HG02763 (cell line): Measurements from ENCODE around the gene WDFY4.

Experiments used
- ATAC-seq: cut with Tn5 transposase; IDR thresholded peaks from one replicate; pipeline ENCODE4 v1.9.1; 2021; ENCODE audit warnings: mild to moderate bottlenecking, moderate library complexity; ENCODE audit not compliant: unreplicated experiment

WDFY4 gene

DNA sequence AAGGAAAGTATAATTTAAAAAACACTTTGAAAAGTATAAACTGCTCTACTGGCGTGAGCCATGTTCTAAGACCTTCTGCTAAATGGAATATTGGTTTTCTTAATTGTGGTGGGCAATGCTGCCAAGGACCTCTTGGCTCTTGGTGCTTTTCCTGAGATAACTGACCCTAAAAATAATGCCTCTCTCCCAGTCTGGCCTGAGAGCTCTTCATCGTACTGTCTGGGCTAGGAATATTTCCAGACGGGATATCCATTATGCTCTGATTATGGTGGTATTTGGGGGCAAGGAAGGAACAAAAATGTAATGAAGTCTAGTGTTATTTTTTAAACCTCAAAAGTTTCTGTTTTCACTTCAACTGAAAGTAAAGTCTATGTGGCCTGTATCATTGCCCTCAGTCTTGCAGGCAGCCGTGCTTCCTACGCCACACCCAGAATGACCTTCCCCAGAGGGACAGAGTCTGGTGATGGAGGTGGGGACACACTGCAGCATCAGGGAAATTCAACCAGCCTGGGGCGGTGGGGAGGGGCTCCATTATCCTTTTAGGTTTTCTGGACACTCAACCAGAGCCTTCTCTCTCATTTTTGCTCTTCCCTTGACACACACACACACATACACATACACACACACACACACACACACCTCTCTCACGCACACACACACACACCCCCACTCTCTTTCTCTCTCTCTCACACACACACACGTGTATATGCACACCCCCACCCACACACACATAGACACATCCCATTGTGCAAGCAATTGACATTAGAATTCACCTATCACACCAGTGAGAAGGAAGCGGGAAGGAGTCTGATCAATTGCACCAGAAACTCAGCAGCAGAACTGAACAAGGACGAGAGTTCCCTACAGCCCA lies 155.4 kb downstream of the WDFY4 start:
- no peak for ATAC-seq

GRCh38 chr10:48842231-48842630 lies 157.6 kb downstream of the WDFY4 start:
- ATAC-seq = no peak

DNA sequence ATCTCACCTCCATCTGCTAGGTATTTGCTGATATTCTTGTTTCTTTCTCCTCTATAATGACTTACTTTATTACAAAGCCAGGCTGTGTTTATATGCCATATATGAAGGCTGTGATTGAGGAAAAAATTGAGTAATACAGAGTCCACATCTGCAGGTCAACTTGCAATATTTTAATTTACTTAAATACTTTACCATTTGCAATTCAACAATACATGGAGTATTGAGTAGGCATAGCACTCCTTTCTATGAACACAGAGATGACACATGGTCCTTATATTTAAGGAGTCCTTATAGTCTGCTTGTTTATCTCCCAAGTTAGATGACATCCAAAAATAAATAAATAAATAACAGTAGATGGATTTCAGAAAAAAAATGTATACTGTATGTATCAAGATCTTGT lies 158.5 kb downstream of the WDFY4 start:
- ATAC-seq = no peak

DNA sequence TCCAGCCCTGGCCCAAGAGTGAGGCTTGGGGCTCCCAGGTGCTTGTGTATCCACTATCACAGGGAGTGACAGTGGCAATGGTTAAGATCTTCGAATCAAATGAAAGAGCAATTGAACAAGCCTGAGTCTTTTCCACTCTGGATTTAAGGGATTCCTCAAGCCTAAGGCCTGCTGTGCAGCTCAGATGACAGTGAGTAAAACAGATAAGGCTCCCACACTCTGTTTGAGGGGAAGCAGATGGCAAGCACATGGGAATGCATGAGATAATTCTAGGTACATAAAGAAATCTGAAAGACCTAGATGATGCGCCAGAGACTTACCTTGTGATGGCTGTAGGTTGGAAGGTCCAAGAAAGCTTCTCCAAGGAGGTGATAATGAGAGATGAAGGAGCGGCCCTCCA lies 159.9 kb downstream of the WDFY4 start:
- ATAC-seq = no peak

DNA sequence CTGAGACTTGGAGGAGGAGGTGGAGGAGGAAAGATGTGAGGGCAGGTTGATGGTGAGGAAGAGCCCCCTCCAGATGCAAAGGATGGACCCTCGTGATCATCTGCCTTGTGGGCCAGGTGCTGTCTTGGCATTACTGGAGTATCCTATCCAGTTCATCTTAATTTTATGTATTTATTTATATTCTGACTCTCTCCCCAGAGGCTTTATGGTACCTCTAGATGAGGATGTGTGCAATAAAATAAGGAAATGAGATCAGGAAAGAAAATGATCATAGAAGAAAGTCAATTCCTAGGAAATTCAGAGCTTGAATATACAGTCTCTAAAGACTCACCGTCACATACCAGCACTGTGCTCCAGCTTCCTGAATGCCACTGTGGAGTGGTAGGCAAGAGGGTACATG lies 160.8 kb downstream of the WDFY4 start:
- no peak for ATAC-seq

DNA sequence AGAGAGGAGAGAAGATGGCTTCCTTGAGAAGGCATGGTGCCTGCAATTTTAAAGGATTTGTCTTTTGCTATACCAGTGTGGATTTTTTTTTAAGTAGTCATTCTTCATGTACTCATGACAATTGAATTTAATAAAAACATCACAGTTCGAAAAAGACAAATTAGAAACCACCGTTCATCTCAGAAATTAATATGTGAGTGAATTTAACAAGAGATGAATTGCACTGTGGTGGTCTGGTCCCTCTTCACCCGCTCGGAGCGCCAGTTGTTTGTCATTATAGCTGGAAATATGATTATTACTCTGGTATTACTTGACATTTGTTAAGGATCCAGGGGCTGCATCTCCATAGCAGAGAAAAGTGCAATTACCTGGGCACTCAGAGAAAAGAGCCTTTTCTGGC lies 163.0 kb downstream of the WDFY4 start:
- no peak for ATAC-seq

DNA sequence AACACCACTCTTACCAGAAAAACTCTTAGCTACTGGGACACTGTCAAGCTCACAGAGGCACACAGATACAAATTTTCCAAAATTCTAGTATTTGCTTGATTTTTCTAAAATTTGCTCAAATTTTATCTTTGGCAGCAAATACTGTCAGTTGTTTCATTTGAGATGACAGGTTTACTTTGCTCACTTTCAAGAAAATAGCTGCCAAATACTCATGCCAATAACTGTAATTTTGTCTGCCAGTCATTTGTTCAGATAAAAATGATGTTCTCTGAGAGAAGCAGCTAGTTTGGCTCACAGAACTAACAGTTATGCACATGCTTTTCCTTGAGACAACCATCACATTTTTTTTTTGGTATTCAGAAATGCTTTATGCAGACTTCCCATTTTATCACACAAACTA lies 172.2 kb downstream of the WDFY4 start:
- no peak for ATAC-seq

DNA sequence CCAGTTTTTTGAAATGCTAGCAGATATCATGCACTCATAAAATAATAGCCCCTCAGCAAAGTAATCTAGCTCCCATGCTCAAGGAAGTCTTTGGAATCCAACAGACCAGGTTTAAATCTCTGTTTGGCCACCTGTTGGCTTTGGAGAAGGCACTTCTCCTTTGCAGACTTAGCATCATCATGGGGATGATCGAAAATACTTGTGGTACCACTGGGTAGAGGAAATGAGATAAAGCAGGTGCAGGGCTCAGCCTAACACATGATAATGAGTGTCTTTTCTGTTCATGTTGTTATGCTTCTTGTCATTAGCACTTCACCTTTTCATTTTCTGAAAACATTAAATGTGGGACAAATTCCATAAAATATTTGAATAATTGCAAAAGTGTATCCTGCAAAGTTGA lies 187.6 kb downstream of the WDFY4 start:
- ATAC-seq = no peak

- no peak for ATAC-seq
These were observed 193.4 kb downstream of the WDFY4 start for GRCh38 chr10:48878091-48878490.

GRCh38 chr10:48879451-48879850 lies 194.8 kb downstream of the WDFY4 start:
- ATAC-seq = no peak

- ATAC-seq = no peak
These were observed 195.5 kb downstream of the WDFY4 start for GRCh38 chr10:48880016-48880705.

- no peak for ATAC-seq
These were observed 197.3 kb downstream of the WDFY4 start for GRCh38 chr10:48881937-48882336.

DNA sequence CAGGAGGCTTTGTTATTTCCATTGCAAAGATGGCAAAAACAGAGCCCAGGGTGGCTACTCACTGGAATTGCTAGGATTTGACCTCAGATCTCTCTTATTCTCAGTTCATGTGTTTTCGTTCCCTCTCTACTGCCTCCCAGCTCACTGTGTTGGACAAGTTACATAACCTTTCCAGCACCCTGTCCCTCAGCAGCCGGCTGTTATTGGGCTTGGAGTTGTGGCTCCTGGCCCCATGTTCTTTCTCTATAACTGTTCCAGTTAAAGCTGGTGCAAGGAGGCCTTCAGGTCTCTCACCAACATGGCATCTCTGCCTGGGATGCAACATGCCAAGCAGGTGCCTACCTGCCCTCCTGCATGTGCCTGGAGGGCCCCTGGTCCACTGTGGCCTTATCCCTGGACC lies 198.2 kb downstream of the WDFY4 start:
- ATAC-seq = no peak

GRCh38 chr10:48883701-48884100 lies 199.0 kb downstream of the WDFY4 start:
- no peak for ATAC-seq

GRCh38 chr10:48884179-48885045 lies 199.7 kb downstream of the WDFY4 start:
- ATAC-seq = no peak

DNA sequence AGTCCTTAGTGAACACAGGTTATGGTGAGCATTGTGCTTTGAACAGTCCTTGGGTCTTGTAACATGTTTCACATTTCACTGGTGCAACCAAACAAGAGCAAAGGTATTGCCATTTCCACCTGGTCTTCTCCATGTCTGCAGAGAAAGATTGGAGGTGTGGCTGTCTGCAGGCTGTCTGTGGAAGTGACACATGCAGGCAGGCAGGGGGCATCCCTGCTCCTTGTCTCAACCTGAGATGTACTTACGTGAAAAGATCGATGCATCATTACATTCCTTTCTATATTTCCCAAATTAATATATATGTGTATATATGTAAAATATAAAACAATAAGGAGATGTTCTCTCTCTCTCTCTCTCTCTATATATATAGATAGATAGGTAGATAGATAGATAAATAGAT lies 200.7 kb downstream of the WDFY4 start:
- ATAC-seq = no peak

- ATAC-seq = no peak
These were observed 203.3 kb downstream of the WDFY4 start for GRCh38 chr10:48887982-48888381.

GRCh38 chr10:48890888-48891850 lies 206.5 kb downstream of the WDFY4 start:
- ATAC-seq = no peak

GRCh38 chr10:48894911-48895802 lies 210.5 kb downstream of the WDFY4 start:
- ATAC-seq = no peak
